Measurements from ENCODE around the gene BMP10.

BMP10 gene

DNA sequence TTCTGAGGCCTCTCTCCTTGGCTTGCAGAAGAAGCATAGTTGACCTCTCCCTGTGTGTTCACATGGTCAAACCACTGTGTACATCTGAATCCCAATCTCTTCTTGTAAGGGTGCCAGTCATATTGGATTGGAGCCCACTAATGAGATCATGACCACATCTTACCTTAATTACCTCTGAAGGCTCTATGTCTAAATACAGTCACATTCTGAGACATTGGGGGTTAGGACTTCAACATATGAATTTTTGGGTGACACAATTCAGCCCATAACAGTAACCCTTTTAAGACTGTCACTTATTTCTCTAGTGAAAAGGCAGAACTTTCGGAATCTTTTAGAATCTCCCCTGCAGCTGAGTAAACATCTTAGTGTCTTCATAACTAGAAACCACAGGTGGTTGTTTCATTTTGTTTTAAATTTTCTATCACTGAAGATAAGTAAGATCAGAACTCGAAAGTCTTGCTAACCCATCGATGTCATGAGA, 33.3 kb downstream of the BMP10 start:
- Histone ChIP-seq H3K9me3 (ENCODE audit: control insufficient read depth in 1 of 2, low read length in 2 of 2) (no peaks in the 10 kb centered on the region), H3K27me3 (ENCODE audit: control insufficient read depth in 1 of 2, insufficient read depth in 2 of 2, low read length in 2 of 2) (no peaks in the 10 kb centered on the region), H3K4me1 (ENCODE audit: control insufficient read depth in 1 of 2, insufficient read depth in 2 of 2, low read length in 2 of 2) (peaks cover 4 to 9% of the 10 kb centered on the region in 2 donors), H3K27ac (ENCODE audit: low read depth, low read length) (no peak overlapping the region), H3K9ac (ENCODE audit: low read depth in 1 of 2, low read length in 2 of 2) (no peak overlapping the region), H3K4me3 (ENCODE audit: low read depth in 1 of 2, low read length in 2 of 2) (no peak overlapping the region), H3K36me3 (ENCODE audit: control insufficient read depth in 1 of 2, insufficient read depth in 2 of 2, low read length in 2 of 2) (no peaks in the 10 kb centered on the region)

DNA sequence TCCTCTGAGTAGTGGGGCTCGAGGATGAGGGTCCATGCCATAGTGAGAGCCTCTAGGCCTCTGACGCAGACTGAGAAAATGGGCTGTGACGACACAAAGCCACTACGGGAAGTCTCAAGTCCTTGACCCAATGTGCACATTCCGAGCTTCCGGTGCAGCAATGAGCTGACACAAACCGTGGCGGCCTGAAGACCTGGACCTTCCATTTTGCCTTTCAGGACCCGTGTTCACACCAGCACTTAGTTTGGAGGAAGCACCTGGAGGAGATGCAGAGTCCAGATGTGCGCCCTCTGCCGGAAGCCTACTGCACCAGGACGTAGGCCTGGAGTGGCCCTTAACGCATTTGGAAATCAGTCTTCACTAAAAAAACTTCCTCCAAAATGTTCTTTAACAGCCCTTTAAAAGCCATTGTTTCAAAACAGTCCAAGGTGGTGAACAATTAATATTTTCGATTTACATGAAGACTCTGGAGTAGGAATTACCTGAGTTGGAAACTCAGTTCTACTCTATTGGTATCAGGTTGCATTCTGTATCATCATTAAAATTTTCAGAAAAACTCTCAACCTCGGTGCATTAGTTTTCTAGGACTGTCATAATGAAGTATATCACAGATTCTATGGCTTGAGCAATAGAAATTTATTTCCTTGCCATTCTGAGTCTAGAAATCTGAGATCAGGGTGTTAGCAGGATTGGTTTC, 33.9 kb downstream of the BMP10 start:
- Histone ChIP-seq H3K27ac (ENCODE audit: low read depth, low read length) (no peak overlapping the region), H3K9ac (ENCODE audit: low read depth in 1 of 2, low read length in 2 of 2) (no peak overlapping the region), H3K36me3 (ENCODE audit: control insufficient read depth in 1 of 2, insufficient read depth in 2 of 2, low read length in 2 of 2) (no peaks in the 10 kb centered on the region), H3K4me3 (ENCODE audit: low read depth in 1 of 2, low read length in 2 of 2) (no peak overlapping the region), H3K9me3 (ENCODE audit: control insufficient read depth in 1 of 2, low read length in 2 of 2) (no peaks in the 10 kb centered on the region), H3K4me1 (ENCODE audit: control insufficient read depth in 1 of 2, insufficient read depth in 2 of 2, low read length in 2 of 2) (peaks cover 10 to 15% of the 10 kb centered on the region in 2 donors), H3K27me3 (ENCODE audit: control insufficient read depth in 1 of 2, insufficient read depth in 2 of 2, low read length in 2 of 2) (no peaks in the 10 kb centered on the region)

DNA sequence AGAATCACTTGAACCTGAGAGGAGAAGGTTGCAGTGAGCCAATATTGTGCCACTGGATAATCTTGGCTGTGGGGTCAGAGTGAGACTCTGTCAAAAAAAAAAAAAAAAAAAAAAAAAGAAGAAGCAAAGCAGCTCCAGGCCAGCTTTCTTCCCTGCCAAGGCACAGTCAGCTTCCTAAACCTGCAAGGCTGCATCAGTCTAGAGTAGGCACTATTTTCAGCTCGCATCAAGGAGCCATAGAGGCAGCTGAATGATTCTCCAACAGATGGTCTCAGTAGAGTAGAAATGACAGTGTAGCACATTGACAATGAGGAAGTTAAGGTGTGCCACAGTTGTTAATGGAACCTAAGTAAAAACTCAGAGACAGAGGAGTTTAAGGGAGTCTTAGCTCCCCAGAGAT, 35.6 kb downstream of the BMP10 start:
- H3K4me1 ChIP-seq (ENCODE audit: control insufficient read depth in 1 of 2, insufficient read depth in 2 of 2, low read length in 2 of 2) = peaks cover 21 to 22% of the 10 kb centered on the region in 2 donors
- H3K9me3 ChIP-seq (ENCODE audit: control insufficient read depth in 1 of 2, low read length in 2 of 2) = no peaks in the 10 kb centered on the region
- H3K9ac ChIP-seq (ENCODE audit: low read depth in 1 of 2, low read length in 2 of 2) = no peak overlapping the region
- no peak overlapping the region for H3K4me3 ChIP-seq (ENCODE audit: low read depth in 1 of 2, low read length in 2 of 2)
- H3K27me3 ChIP-seq (ENCODE audit: control insufficient read depth in 1 of 2, insufficient read depth in 2 of 2, low read length in 2 of 2) = no peaks in the 10 kb centered on the region
- H3K36me3 ChIP-seq (ENCODE audit: control insufficient read depth in 1 of 2, insufficient read depth in 2 of 2, low read length in 2 of 2) = no peaks in the 10 kb centered on the region
- no peak overlapping the region for H3K27ac ChIP-seq (ENCODE audit: low read depth, low read length)

DNA sequence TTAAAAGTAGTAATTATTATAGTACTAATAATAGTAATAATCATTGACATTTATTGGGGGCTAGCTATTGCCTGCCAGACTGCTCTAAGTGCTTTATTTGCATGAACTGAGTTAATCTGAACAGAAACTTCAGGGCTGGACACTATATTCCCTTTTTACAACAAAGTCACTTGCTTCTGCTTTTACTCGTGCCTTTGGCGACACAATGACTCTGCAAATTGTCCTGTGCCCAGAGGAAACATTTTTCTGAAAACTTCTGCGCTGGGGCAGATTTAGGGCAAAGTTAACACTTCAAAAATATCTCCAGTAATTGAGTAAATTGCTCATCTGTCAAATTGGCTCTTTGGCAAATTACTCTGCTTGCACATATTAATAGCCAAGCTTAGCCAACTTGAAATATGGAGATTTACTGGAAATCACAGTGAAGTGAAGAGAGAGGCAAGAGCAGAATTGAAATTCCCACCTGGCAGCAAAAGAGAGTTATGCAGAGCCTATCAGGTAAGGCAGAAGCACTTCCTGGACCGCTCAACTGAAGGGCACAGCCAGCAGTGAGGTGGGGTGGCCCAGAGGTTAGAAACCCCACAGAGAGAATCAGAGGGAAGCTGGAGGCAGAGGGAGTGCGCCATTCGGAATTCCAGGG, 36.3 kb downstream of the BMP10 start:
- Histone ChIP-seq H3K4me1 (ENCODE audit: control insufficient read depth in 1 of 2, insufficient read depth in 2 of 2, low read length in 2 of 2) (peaks cover 21 to 25% of the 10 kb centered on the region in 2 donors), H3K36me3 (ENCODE audit: control insufficient read depth in 1 of 2, insufficient read depth in 2 of 2, low read length in 2 of 2) (no peaks in the 10 kb centered on the region), H3K9me3 (ENCODE audit: control insufficient read depth in 1 of 2, low read length in 2 of 2) (no peaks in the 10 kb centered on the region), H3K9ac (ENCODE audit: low read depth in 1 of 2, low read length in 2 of 2) (no peak overlapping the region), H3K27me3 (ENCODE audit: control insufficient read depth in 1 of 2, insufficient read depth in 2 of 2, low read length in 2 of 2) (no peaks in the 10 kb centered on the region), H3K4me3 (ENCODE audit: low read depth in 1 of 2, low read length in 2 of 2) (no peak overlapping the region), H3K27ac (ENCODE audit: low read depth, low read length) (no peak overlapping the region)

GRCh38 chr2:68833162-68833561, 38.0 kb downstream of the BMP10 start:
- H3K4me1 ChIP-seq (ENCODE audit: control insufficient read depth in 1 of 2, insufficient read depth in 2 of 2, low read length in 2 of 2) = peaks cover 37 to 38% of the 10 kb centered on the region in 2 donors
- H3K27me3 ChIP-seq (ENCODE audit: control insufficient read depth in 1 of 2, insufficient read depth in 2 of 2, low read length in 2 of 2) = no peaks in the 10 kb centered on the region
- H3K4me3 ChIP-seq (ENCODE audit: low read depth in 1 of 2, low read length in 2 of 2) = no peak overlapping the region
- no peaks in the 10 kb centered on the region for H3K9me3 ChIP-seq (ENCODE audit: control insufficient read depth in 1 of 2, low read length in 2 of 2)
- no peaks in the 10 kb centered on the region for H3K36me3 ChIP-seq (ENCODE audit: control insufficient read depth in 1 of 2, insufficient read depth in 2 of 2, low read length in 2 of 2)
- no peak overlapping the region for H3K9ac ChIP-seq (ENCODE audit: low read depth in 1 of 2, low read length in 2 of 2)
- no peak overlapping the region for H3K27ac ChIP-seq (ENCODE audit: low read depth, low read length)

GRCh38 chr2:68832233-68832869, 38.8 kb downstream of the BMP10 start:
- Histone ChIP-seq H3K4me3 (ENCODE audit: low read depth in 1 of 2, low read length in 2 of 2) (peak overlapping the region; percentile 26 to 40), H3K27me3 (ENCODE audit: control insufficient read depth in 1 of 2, insufficient read depth in 2 of 2, low read length in 2 of 2) (no peaks in the 10 kb centered on the region), H3K9ac (ENCODE audit: low read depth in 1 of 2, low read length in 2 of 2) (peak overlapping the region in 1 of 2 donors; percentile 8), H3K4me1 (ENCODE audit: control insufficient read depth in 1 of 2, insufficient read depth in 2 of 2, low read length in 2 of 2) (peaks cover 35 to 38% of the 10 kb centered on the region in 2 donors), H3K27ac (ENCODE audit: low read depth, low read length) (peak overlapping the region; percentile 55), H3K9me3 (ENCODE audit: control insufficient read depth in 1 of 2, low read length in 2 of 2) (no peaks in the 10 kb centered on the region), H3K36me3 (ENCODE audit: control insufficient read depth in 1 of 2, insufficient read depth in 2 of 2, low read length in 2 of 2) (no peaks in the 10 kb centered on the region)

DNA sequence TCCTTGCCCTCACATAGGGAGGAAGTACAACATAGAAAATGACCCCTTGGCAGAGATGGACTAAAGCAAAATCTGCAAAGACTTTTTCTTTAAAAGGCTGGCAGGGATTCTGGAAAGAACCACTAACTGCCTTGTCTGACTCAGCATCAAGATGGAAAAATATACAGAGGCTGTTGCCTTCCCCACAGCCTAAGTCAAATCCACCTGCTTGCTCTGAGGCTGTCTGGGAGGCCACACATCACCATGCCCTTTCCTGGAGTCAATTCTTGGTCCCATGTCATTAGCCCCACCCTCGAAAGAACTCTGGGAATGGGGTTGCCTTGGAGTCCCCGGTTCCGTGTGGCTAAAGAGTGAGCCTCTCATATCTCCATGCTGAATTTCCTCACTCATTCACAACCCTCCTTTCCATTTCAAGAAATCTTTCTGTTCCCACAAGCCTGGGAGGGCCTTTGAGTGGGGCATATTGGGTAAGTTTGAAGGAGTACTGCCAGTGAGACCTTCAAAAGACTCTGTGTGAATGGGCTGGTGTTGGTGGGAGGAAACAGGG, 39.4 kb downstream of the BMP10 start:
- no peaks in the 10 kb centered on the region for H3K9me3 ChIP-seq (ENCODE audit: control insufficient read depth in 1 of 2, low read length in 2 of 2)
- no peaks in the 10 kb centered on the region for H3K27me3 ChIP-seq (ENCODE audit: control insufficient read depth in 1 of 2, insufficient read depth in 2 of 2, low read length in 2 of 2)
- peaks cover 30 to 38% of the 10 kb centered on the region in 2 donors for H3K4me1 ChIP-seq (ENCODE audit: control insufficient read depth in 1 of 2, insufficient read depth in 2 of 2, low read length in 2 of 2)
- no peaks in the 10 kb centered on the region for H3K36me3 ChIP-seq (ENCODE audit: control insufficient read depth in 1 of 2, insufficient read depth in 2 of 2, low read length in 2 of 2)
- H3K27ac ChIP-seq (ENCODE audit: low read depth, low read length) = peak overlapping the region; percentile 55
- H3K4me3 ChIP-seq (ENCODE audit: low read depth in 1 of 2, low read length in 2 of 2) = no peak overlapping the region
- peak overlapping the region in 1 of 2 donors; percentile 8 for H3K9ac ChIP-seq (ENCODE audit: low read depth in 1 of 2, low read length in 2 of 2)

GRCh38 chr2:68829749-68830148, 41.4 kb downstream of the BMP10 start:
- H3K9me3 ChIP-seq (ENCODE audit: control insufficient read depth in 1 of 2, low read length in 2 of 2) = no peaks in the 10 kb centered on the region
- peaks cover 30 to 35% of the 10 kb centered on the region in 2 donors for H3K4me1 ChIP-seq (ENCODE audit: control insufficient read depth in 1 of 2, insufficient read depth in 2 of 2, low read length in 2 of 2)
- H3K27me3 ChIP-seq (ENCODE audit: control insufficient read depth in 1 of 2, insufficient read depth in 2 of 2, low read length in 2 of 2) = no peaks in the 10 kb centered on the region
- H3K4me3 ChIP-seq (ENCODE audit: low read depth in 1 of 2, low read length in 2 of 2) = peak overlapping the region in 1 of 2 donors; percentile 18
- peaks cover 2 to 3% of the 10 kb centered on the region in 2 donors for H3K36me3 ChIP-seq (ENCODE audit: control insufficient read depth in 1 of 2, insufficient read depth in 2 of 2, low read length in 2 of 2)
- no peak overlapping the region for H3K9ac ChIP-seq (ENCODE audit: low read depth in 1 of 2, low read length in 2 of 2)
- no peak overlapping the region for H3K27ac ChIP-seq (ENCODE audit: low read depth, low read length)

DNA sequence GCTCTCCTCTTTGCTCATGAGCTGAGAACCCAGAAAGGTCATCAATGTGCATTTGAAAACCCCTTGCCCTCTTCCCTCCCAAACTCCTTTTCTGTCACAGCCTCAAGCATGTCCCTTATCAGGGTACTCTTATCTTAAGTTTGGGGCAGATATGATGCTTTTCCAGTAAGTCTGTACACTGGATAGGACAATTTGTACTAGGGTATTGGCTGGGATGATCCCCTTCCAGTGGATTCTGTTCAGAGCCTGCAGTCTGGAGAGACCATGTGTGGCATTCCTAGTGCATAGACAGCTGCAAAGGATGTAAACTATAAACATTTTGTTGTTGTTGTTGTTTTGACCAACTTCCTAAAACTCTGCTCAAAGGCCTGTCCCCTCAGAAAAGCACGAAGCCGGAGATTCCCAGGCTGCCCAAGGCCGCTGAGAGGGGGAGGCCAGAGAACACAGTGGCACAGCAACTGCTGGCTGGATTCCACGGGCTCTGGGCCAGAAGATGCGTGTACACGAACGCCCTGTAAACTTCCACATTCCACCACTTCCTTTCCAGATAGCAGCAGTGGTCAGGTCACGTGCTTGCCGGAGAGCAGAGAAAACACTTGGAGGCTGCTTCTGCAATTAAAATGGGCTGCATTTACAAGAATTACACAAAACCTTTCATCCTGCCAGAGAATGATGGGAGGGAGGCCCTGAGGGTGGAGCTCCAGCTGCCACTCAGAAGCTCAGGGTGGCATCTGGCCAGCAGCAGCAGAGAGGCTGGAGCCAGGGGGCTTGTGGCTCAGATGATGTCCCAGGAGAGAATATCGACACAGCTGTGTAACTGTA, 42.1 kb downstream of the BMP10 start:
- Histone ChIP-seq H3K4me3 (ENCODE audit: low read depth in 1 of 2, low read length in 2 of 2) (peak overlapping the region; percentile 17 to 18), H3K27ac (ENCODE audit: low read depth, low read length) (peak overlapping the region; percentile 41), H3K4me1 (ENCODE audit: control insufficient read depth in 1 of 2, insufficient read depth in 2 of 2, low read length in 2 of 2) (peaks cover 30 to 35% of the 10 kb centered on the region in 2 donors), H3K27me3 (ENCODE audit: control insufficient read depth in 1 of 2, insufficient read depth in 2 of 2, low read length in 2 of 2) (no peaks in the 10 kb centered on the region), H3K36me3 (ENCODE audit: control insufficient read depth in 1 of 2, insufficient read depth in 2 of 2, low read length in 2 of 2) (peaks cover 3 to 7% of the 10 kb centered on the region in 2 donors), H3K9ac (ENCODE audit: low read depth in 1 of 2, low read length in 2 of 2) (no peak overlapping the region), H3K9me3 (ENCODE audit: control insufficient read depth in 1 of 2, low read length in 2 of 2) (no peaks in the 10 kb centered on the region)
